NB4 (cell line): Measurements from ENCODE around the gene RUFY3.

ENCODE experiments used
- CTCF ChIP-seq: IDR thresholded peaks from one replicate; pipeline ENCODE4 v1.5.1; 2012; ENCODE audit warnings: low read depth, low read length
- MAX ChIP-seq: IDR thresholded peaks from 2 replicates; pipeline ENCODE4 v1.6.1; 2011; ENCODE audit warnings: low read depth, low read length

DNA sequence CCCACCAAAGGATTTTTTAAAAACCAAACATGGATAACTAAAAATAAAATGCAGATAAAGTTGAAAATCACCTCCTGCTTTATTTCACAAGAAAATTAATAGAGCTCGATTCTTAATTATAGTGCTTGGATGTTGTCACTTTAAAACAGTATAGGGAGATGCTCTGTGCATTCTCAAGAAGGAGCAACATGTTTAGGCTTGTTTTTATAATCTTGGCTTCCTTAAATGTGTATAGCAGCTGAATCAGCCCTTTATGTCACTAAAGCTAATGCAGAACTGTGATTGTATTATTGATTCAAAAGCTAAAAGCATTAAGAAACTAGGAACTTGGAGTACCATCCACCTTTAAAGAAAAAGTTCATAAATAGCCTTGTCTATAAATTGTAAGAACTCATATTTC, 20.5 kb upstream of the RUFY3 start:
- TF ChIP-seq CTCF (no peak), MAX (no peak)
